HL-60 (cell line): ENCODE measurements around the gene COPS4.
"Not testable (repeated sequence)": the region's sequence is repeated elsewhere in the genome, so short reads cannot be mapped to it uniquely, and the experiment has no call there.

Experiments
- DNase-seq, 2 experiments: peaks; one replicate each; pipeline ENCODE4 v3.0.0-alpha.2; 2010 to 2020; ENCODE audit warnings: low read depth in 1 of 2, low spot score in 1 of 2
- H3K27ac ChIP-seq: fragments of 250-450 bp; sonication (Bioruptor Pico); replicated peaks from 2 replicates; pipeline ENCODE4 v1.5.1; 2020; ENCODE audit warnings: mild to moderate bottlenecking, moderate library complexity
- H3K27me3 ChIP-seq: fragments of 250-450 bp; sonication (Bioruptor Pico); 2 replicates; pipeline ENCODE4 v1.5.1; 2021; ENCODE audit warnings: mild to moderate bottlenecking, moderate library complexity; ENCODE audit not compliant: insufficient read depth, poor library complexity, severe bottlenecking
- H3K4me3 ChIP-seq: replicated peaks from 2 replicates; pipeline ENCODE4 v1.5.1; 2011; ENCODE audit warnings: mild to moderate bottlenecking, control low read depth, low read length; ENCODE audit not compliant: insufficient read depth
- GABPA ChIP-seq: IDR thresholded peaks from 2 replicates; pipeline ENCODE4 v1.6.1; 2012; ENCODE audit warnings: low read depth
- POLR2AphosphoS5 ChIP-seq: IDR thresholded peaks from 2 replicates; pipeline ENCODE4 v1.6.1; 2012; ENCODE audit warnings: low read depth
- REST ChIP-seq: IDR thresholded peaks from 2 replicates; pipeline ENCODE4 v1.6.1; 2012; ENCODE audit warnings: low read depth; ENCODE audit not compliant: insufficient replicate concordance
- SPI1 ChIP-seq: IDR thresholded peaks from 2 replicates; pipeline ENCODE4 v1.6.1; 2012; ENCODE audit warnings: low read depth, mild to moderate bottlenecking, borderline replicate concordance
- TF ChIP-seq, protein P1 (sequence below): IDR thresholded peaks from one replicate; pipeline ENCODE4 v1.5.1; 2011; ENCODE audit warnings: low read length, control low read depth, inconsistent platforms; ENCODE audit not compliant: insufficient read depth

The COPS4 gene

GRCh38 chr4:82994834-82995233 is 40.1 kb upstream of the COPS4 start:
- no peak overlapping the region for H3K27ac ChIP-seq
- DNase-seq = no peak
- no peak overlapping the region for H3K4me3 ChIP-seq
- no peaks in the 10 kb centered on the region for H3K27me3 ChIP-seq
- TF ChIP-seq SPI1 = no peak
- TF ChIP-seq REST = no peak
- TF ChIP-seq, protein P1, sequence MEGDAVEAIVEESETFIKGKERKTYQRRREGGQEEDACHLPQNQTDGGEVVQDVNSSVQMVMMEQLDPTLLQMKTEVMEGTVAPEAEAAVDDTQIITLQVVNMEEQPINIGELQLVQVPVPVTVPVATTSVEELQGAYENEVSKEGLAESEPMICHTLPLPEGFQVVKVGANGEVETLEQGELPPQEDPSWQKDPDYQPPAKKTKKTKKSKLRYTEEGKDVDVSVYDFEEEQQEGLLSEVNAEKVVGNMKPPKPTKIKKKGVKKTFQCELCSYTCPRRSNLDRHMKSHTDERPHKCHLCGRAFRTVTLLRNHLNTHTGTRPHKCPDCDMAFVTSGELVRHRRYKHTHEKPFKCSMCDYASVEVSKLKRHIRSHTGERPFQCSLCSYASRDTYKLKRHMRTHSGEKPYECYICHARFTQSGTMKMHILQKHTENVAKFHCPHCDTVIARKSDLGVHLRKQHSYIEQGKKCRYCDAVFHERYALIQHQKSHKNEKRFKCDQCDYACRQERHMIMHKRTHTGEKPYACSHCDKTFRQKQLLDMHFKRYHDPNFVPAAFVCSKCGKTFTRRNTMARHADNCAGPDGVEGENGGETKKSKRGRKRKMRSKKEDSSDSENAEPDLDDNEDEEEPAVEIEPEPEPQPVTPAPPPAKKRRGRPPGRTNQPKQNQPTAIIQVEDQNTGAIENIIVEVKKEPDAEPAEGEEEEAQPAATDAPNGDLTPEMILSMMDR = no peak
- no peak for TF ChIP-seq GABPA
- no peak for TF ChIP-seq POLR2AphosphoS5

- H3K27ac ChIP-seq = no peak overlapping the region
- no peak overlapping the region for H3K4me3 ChIP-seq
- no peaks in the 10 kb centered on the region for H3K27me3 ChIP-seq
- peak in 1 of 2 experiments; percentile 20 for DNase-seq
- TF ChIP-seq, protein P1 = no peak
- TF ChIP-seq REST = no peak
- TF ChIP-seq GABPA = no peak
- no peak for TF ChIP-seq POLR2AphosphoS5
- TF ChIP-seq SPI1 = peak; percentile 66; the same call in 1 of the 2 replicates
Observed at GRCh38 chr4:82998898-82999297, 36.1 kb upstream of the COPS4 start.

DNA sequence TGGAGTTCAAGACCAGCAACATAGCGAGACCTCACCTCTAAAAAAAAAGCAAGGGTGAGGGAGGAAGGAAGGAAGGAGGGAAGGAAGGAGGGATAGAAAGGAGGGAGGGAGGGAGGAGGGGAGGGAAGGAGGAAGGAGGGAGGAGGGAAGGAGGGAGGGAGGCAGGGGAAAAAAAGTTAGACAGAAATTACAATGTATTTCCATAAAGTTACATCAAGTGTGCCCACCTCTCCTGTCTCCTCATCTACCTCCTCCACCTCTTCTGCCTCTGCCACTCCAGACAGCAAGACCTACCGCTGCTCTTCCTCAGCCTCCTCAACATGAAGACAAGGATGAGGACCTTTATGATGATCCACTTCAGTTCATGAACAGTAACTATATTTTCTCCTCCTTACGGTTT is 32.7 kb upstream of the COPS4 start:
- no peak overlapping the region for H3K4me3 ChIP-seq
- no peak overlapping the region for H3K27ac ChIP-seq
- no peak for TF ChIP-seq POLR2AphosphoS5
- no peak for TF ChIP-seq REST
- TF ChIP-seq GABPA = no peak
- no peak for TF ChIP-seq SPI1
- TF ChIP-seq, protein P1 = no peak

DNA sequence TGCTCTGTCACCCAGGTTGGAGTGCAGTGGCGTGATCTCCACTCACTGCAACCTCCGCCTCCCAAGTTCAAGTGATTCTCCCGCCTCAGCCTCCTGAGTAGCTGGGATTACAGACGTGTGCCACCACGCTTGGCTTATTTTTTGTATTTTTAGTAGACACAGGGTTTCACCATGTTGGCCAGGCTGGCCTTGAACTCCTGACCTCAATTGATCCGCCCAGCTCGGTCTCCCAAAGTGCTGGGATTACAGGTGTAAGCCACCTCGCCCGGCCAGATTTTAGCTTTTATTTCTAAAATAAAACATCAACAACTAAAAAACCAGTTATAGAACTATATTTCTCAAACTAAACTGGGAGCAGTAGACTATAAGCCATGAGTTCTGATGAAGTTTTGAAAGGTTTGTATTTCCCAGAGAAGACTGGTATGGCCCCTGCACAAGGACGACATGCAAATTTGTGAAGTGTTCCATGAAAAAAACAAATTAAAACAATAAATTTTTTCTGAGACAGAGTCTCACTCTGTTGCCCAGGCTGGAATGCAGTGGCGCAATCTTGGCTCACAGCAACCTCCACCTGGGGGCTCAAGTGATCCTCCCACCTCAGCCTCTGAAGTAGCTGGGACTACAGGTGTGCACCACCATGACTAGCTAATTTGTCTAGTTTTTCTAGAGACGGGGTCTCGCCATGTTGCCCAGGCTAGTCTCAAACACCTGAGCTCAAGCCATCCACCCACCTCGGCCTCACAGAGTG is 31.8 kb upstream of the COPS4 start:
- H3K27ac ChIP-seq, H3K4me3 ChIP-seq, H3K27me3 ChIP-seq, DNase-seq: not testable (repeated sequence)

More for the DNA sequence above, 32.7 kb upstream of the COPS4 start:
- no peak for DNase-seq
- H3K27me3 ChIP-seq = no peaks in the 10 kb centered on the region
